Fibroblast of skin of scalp (primary cell): ENCODE results near the gene KIF23.
A peak's percentile ranks its signal among the peaks of the same experiment; 100 is the strongest.

ENCODE experiments used
- DNase-seq: peaks from one replicate; pipeline ENCODE4 v3.0.0-alpha.2; 2013

KIF23 gene

DNA sequence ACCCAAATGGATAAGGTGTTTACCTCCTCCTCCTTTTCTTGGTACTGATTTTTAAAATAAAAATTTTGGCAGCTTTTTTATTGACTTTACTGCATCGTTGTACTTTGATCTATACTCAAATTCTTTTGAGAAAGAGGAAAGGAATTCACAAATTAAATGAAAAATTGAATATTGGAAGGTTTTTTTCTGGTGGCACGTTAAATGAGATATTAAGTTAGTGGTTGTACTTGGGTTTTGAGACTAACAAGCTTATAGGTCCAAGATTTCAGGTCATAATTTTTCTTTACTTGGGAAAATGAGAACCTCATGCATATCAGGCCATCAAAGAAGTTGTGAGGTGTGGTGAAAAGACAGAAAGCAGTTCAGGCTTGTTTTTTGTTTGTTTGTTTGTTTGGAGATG lies 52.6 kb downstream of the KIF23 start:
- no peak for DNase-seq

DNA sequence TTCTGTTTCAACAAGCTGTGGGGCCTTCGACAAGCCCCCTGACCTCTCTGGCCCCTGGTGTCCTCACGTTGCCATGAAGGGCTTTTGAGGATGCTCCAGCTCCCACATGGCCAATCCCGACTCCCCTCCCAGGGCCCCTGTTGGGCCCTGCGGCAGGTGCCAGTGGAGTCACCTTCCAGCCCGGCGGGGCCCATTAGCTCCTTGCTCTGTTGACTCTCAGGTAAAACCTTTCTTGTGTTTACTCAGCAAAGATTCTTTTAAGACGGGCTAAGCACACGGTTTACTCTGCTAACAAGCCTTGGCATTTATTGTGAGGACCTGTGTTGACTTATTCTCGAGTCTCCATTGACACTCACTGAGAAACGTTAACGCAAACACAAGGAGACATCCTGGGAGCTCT lies 53.5 kb downstream of the KIF23 start:
- DNase-seq: no peak

DNA sequence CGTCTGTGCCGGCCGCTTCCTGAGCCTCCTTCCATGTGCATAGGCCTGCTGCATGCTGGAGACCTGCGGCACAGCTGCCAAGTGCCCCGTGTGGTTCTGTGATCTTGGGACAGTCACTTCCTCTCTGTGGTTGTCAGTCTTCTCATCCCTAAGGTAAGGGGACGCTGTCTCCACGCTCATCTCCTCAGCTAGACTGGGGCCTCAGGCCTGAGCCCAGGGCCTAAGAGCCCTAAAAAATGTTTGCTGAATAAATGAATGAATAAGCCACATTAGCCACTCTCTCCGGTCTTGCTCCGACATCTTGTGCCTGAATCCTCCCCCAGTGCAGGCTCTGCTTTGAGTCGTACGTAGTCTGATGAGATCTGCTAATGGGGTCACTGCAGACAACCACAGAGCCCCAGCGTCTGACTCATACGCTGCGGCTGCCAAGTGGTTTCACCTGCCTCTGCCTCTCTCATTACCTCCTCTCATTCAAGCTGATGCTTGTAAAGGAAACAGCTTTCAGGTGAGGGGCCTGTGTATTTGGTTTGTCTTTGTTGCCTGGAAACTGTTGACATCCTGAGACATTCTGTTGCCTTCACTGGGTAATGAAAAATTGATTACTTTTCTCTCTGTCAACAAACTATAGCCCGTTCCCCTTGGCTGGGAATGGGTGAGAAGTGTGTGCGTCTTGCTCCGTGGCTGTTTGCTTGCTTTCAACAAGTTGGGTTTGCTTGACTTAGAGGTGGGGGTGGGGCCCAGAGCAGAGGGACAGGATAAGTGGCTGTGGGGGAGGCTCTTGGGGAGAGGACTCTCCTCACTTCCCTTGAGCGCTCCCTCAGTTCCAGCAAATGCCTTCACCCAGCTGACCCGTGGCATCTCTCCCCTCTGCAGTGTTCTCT lies 54.3 kb downstream of the KIF23 start:
- DNase-seq: no peak

DNA sequence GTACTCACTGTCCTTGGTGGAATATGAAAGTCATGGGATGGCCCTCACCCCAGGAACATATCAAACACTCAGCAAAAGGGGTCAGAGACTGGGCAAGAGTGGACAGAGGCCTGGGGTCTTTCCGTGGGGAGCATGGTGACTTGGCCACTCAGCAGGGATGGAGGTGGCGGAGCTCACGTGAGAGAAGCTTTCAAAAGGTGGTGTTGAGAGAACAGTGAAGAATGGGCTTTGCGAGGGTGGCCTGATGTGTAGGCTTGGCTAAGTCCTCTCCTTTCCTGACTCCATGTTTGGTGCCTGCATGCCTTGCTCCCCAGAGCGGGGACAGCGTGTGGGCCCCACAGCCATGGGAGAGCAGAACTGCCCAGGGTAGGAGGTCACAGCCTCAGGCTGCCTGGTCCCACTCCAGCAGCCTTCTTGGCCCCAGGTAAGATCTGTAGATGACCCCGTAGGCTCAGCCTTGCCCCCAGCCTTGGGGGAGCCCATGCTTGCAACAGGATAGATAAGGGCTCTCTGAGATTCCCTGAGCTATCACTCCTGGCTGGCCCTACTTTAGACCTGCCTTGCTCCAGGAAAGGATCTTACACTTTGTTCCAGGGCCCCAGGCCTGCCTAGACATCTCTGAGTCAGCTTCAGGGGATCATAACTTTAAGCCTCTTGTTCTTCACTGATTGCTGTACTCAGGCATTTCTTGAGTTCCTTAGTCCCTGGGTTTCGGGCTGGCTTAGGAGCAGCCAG lies 55.5 kb downstream of the KIF23 start:
- DNase-seq: no peak

DNA sequence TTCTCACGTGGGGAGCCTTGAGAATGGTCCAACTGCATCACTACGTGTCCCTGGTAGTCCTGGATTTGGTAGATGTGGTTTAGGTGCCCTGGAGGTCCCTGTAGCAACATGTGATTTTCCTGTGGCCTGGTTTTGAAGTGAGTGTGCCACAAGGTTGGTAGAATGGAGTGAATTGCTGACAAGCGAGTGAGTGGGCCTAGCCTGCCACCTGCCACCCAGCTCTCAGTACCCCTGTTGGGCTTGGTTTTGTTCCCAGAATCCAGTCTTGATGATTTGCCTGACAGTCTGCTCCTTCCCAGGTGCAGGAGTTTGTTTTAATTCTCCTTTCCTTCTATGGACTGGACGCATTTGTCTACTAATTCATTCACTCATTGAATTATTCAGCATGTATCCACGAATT lies 57.9 kb downstream of the KIF23 start:
- no peak for DNase-seq

DNA sequence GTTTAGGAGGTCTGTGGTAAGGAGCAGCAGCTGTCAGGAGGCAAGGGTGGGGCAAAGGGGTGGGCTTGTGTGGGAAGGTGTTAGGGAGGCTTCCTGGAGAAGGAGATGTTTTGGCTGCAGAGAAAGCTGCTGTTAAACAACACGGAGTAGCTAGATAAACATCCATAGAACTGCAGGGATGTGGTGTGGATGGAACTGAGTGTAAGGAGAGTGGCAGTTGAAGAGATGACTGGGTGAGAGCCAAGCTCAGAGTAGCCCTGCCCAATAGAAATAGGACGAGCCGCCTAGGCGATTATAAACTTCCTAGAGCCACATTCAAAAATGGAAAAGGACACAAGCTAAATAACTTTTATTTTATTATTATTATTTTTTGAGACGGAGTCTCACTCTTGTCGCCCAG lies 58.4 kb downstream of the KIF23 start:
- DNase-seq: no peak

DNA sequence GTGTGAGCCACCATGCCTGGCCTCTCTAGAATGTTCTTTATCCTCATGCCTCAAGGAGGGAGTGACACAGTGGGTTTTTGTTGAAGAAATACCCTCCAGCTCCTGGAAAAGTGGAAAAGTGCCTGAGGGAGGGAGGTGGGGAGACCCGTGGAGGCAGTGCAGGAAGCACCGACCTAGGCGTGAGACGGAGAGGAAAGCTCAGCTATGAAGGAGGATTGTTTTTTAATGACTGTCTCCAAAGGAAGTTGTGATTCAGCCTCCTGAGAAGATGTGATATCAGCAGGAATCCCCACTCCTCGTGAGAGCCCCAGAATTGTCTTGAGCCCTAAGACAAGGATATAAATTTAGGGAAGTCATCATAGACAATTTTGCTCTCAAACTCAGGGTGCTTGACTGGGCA lies 60.1 kb downstream of the KIF23 start:
- peak; percentile 46 for DNase-seq

DNA sequence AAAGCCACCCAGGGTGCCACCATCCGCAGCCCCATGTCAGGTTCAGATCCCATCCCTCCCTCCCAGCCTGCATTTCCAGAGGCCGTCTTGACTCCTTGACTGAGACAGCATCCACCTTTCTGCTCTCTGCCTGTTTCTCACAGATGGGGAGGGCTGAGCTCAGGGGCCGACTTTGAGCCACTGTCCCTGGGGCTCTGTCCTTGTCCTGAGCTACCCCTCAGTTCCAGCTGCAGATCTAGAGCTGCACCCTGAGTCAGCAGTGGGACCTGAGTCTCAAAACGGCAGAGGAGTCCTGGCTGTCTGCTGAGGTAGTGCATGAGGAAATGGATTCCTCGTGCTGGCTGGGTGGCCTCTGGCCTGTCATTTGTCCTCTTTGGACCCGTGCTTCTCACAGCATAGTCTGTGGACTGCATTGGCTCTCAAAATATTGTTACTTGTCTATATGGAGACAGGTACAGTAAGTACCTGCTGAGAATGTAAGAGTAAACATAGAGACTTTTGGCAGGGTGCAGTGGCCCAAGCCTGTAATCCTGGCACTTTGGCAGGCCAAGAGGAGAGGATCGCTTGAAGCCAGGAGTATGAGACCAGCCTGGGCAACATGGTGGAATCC lies 60.8 kb downstream of the KIF23 start:
- DNase-seq: peak; percentile 24

DNA sequence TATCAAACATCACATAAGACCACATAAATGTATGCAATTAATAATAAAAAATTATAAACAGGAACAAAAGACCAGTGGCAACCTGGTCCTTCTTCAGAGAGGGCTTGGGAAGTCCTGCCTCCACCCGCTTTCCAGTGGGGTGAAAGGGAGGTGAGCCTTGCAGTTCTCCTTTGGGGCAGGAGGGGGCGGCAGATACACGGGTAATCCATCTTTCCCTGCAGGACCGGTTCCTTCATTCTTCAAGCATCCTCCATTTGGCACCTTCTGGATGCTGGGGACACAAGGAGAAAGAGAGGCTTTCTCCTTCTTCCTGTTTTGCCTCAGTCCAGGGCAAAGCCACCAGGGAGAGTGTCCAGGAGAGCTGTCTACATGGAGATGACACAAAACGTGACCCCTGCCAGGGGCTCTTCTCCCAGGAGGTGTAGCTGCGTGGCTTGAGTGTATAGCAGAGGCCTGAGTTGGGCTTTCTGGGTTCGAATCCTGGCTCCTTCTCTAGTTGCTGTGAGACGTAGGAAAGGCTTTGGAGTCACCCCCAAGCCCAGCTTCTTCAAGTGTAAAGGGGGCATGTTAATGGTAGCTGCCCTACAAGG lies 61.7 kb downstream of the KIF23 start:
- DNase-seq: peak; percentile 73

DNA sequence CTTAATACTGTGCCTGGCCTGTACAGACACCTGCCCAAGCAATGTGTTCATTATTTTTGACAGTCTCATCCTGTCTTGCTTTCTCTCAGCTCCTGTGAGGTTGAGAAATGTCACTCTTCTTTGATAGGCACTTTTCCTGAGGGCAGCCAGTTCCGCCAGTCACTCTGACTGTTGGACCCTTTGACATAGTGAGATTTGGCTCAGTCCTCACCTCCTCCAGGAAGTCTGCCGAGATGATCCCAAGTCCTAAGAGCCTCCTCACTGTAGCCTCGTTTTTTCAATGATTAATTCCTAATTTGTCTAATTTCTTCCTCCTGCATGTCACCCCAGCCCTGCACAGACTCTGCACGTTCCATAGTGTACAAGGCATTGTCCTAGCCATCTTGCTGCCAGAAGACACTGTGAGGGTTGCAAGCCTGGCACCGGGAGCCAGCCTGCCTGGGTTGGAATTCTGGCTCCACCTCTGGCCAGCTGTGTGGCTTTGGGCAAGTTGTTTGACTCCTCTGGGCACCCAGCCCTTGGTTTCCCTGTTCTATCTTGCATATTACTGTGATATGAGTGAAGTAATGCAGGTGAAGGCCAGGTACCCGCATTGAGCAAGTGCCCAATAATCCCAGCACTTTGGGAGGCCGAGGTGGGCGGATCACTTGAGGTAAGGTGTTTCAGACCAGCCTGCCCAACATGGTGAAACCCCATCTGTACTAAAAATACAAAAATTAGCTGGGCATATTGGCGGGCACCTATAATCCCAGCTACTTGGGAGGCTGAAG lies 62.7 kb downstream of the KIF23 start:
- no peak for DNase-seq

DNA sequence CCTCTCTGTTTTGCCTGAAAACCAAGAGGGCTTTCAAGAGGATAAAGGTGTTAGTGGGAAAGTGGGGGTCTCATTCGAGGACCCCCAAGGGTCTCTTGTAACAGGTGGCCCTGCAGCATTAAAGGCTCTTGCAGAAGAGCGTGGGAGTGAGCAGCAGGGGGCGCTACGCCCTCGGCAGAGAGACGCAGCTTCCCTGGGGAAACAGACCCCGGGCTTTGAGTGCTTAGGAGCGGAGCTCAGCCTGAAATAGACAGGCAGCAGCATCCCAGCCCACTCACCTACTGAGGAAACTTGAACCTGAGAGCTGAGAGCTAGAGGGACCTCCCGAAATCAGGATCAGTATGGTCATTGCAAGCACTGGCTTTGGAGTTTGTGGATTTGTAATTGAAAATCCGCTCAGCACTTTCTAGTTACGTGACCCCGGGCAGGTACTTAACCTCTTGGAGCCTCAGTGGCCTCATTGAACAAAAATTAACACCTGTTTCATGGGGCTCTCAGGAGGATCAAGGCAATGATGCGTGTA lies 64.2 kb downstream of the KIF23 start:
- DNase-seq: peak; percentile 38

DNA sequence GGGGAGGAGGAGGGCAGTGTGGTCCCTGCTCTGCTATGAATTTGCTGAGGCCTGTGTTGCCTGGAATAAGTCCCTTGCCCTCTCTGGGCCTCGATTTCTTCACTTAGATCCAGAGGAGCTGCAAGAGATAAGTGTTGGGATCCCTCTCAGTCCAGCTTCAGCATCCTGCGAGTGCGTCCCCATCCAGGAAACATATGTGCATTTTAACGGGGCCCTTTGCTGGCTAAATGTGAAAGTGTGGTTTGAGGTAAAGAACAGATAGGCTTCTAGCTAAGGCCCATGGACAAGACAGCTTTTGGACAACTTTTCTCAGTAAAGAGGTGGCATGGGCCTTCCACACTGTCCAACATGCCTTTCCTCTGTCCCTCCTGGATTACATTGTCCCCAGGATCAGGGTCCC lies 64.9 kb downstream of the KIF23 start:
- DNase-seq: no peak

DNA sequence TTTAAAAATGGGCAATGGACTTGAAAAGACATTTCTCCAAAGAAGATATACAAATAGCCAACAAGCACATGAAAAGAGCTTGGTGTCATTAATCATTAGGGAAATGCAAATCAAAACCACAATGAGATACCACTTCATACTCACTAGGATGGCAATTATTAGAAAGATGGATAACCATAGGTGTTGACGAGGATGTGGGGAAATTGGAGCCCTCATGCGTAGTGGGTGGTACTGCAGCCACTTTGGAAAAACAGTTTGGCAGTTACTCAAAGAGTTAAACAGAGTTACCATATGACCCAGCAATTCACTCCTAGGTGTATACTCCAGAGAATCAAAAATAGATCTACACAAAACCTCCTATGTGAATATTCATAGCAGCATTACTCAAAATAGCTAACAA lies 65.8 kb downstream of the KIF23 start:
- DNase-seq: no peak

DNA sequence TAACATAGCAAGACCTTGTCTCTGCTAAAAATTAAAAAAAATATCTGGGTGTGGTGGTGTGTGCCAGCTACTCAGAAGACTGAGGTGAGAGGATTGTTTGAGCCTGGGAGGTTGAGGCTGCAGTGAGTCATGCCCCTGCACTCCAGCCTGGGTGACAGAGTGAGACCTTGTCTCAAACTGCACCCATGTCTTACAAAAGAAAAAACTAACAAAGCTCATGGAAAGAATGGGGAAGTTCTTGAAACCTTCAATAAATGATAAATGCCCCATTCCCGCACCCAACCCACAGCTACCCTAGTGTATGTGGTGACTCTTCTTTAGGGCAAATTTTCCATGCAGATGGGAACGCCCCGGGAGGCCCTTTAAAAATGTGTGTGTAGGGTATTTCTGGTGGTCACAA lies 66.8 kb downstream of the KIF23 start:
- no peak for DNase-seq

DNA sequence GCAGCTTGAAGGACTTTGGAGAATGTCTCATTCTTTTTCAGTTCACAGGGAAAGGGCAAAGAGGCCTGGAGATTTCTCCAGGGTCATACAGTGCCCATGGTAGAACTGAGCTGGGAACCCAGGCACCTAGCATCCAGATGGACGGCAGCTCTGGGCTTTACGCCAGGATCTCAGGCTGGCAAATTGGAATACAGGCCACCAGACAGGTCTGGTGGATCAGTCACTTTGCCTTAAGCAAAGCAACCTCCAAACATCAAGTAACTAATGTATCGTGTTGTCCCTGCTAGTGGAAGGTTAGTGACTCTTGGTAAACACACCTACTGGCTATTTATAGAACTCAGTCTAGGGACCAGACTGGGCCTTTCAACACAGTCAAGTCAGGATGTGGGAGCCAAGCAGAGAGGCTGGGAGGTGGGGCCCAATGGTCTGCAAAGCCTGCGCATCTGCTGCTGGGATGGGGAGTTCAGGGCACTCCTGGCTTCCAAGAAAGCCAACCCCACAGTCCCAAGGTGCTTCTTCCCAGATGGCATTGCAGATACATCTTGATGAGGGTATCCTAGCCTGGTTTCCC lies 68.6 kb downstream of the KIF23 start:
- DNase-seq: no peak

DNA sequence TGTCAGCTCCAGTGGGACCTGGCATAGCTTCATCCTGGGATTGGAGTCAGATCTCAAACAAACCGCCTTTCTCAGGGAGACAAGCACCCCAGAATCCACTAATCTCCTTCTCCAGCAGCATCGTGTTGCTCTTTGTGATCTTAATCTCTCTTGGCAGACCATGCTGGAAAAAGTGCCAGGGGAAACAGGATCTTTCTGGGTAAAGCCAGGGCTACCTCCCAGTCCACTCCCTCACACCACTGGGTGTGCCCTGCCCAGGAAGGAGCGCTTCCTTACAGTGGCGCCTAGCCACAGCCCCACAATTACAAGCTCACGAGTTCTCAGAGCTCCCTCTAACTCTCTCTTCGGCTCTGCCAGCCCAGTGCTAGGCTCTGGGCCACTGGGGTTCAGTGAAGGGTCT lies 70.7 kb downstream of the KIF23 start:
- DNase-seq: no peak

DNA sequence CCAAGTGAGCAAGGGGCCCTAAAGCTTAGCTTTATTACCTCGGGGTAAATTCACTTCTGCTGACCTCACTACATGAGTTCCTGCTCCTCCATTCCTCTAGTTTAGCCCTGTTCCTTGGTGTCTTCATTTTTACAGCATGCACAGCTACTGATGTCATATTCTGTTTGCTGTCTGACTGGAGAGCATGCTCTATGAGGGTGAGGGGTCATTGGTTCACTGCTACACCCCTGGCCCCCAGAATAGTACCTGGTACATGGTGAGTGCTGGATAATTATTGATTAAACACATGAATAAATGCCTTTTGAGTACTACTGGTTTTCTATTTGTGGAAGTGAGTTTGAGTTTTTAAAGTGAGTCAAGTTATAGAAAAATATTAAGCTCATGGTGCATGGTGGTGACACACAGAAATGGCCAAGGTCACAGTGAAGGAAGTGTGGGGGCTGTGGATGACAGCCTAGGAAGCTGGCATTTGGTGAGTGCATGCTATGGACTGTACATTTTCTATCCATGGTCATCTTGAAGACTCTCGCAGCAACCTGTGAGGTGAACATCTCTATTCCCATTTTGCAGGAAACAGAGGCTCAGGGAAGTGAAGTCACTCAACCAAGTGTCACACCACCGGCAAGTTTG lies 72.4 kb downstream of the KIF23 start:
- no peak for DNase-seq

DNA sequence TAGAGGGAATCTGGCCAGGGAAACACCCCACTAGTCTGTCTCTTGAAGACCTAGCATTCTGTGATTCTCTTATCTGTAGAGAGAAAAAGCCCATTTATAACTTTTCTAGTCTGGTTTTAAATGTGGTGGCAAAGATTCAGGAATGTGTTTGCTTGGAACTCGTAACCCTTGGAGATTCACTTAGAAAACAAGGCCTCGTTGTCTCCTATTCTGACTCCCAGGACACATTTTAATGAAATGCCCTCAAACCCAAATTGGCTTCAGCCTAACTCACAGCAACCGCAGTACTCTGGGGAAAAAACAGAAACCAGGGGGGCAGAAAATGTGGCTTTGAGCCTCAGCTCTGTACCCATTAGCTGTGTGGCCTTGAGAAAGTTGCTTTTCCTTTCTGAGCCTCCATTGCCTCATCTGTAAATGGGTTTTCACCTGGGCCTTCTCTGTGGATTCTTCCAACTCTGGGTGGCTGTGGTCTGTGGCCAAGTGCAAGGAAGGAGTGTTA lies 75.0 kb downstream of the KIF23 start:
- peak; percentile 10 for DNase-seq

DNA sequence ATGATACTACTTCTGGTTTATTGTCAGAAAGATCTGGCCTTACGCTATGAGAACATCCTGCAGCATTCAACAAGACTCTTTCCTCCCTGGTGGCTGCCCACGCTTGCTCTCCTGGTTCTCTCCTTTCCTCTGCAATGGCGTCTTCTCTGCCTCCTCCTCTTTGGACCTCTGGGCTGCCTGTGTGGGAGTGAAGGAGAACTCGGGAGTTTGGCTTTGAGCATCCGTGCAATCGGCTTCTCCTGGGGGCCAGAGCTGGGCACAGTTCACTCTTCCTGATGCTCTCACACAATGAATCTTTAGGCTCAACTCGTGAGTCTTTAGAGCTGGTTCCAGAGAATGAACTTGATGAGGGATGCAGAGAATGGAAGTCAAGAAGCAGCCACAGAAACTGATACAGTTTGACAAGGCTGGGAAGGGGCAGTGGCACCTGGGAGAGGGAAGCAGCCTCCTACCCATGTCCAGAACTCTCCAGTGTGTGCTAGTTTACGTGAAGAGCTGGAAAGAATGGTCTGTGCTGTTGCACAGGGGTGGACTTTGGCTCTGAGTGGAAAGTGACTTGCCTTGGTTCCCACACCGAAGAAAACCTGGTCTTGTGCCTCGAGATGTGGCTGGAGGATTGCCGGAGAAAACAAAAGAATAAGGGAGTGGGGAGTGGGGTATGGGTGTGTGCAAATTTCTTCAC lies 76.3 kb downstream of the KIF23 start:
- DNase-seq: no peak

DNA sequence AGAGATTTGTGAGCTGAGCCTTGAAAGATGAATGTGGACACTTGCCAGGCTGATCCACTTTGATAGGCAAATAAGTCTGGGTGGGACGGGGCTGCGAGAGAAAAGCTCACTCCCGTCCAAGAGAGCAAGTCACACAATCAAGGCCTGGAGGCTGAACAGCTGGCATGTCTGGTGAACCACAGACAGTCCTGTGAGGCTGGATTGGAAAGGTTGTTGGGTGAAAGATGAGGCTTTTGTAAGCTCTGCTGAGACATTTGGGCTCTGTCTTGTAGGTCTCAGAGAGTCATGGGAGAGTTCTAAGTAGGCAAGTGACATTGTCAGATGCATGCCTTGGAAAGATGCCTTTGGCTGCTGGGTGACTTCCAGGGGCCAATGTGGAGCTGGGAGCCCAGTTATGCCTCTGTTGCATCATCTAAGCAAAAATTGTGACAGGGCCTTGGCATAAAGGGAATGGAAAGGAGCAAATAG lies 76.9 kb downstream of the KIF23 start:
- DNase-seq: no peak
